H1 (cell line): Measurements from ENCODE around the gene TFF1. TPM values are rescaled to one million over a fixed set of nuclear protein-coding genes. Genes with fewer than 3 reads are reported as not detected.

Experiments
- ATF3 ChIP-seq: IDR thresholded peaks from 2 replicates; pipeline ENCODE4 v1.6.1; 2011; ENCODE audit warnings: low read depth, mild to moderate bottlenecking, low read length; ENCODE audit not compliant: insufficient read depth
- CHD7 ChIP-seq: fragments of 300-600 bp; sonication (generic); IDR thresholded peaks from 2 replicates; pipeline ENCODE4 v1.7.1; 2012; ENCODE audit warnings: low read length, moderate library complexity, mild to moderate bottlenecking, inconsistent platforms; ENCODE audit not compliant: insufficient replicate concordance
- JUN ChIP-seq: IDR thresholded peaks from 2 replicates; pipeline ENCODE4 v1.6.1; 2011; ENCODE audit warnings: low read depth, mild to moderate bottlenecking, improper control_type of control experiment, low read length
- KDM5A ChIP-seq: fragments of 200-600 bp; IDR thresholded peaks from 2 replicates; pipeline ENCODE4 v1.7.1; 2012; ENCODE audit warnings: mild to moderate bottlenecking, low read length, inconsistent platforms, mixed read lengths
- MAX ChIP-seq: IDR thresholded peaks from 2 replicates; pipeline ENCODE4 v1.6.1; 2012; ENCODE audit warnings: inconsistent platforms
- POU5F1 ChIP-seq: IDR thresholded peaks from 2 replicates; pipeline ENCODE4 v1.6.1; 2011; ENCODE audit warnings: low read depth, mild to moderate bottlenecking, low read length, moderate library complexity
- RAD21 ChIP-seq, 2 experiments: IDR thresholded peaks in 1 of 2; conservative IDR thresholded peaks in 1 of 2; 2 replicates each; pipeline ENCODE4 v1.6.1; 2011; ENCODE audit warnings: low read depth in 2 of 2, low read length in 2 of 2, improper control_type of control experiment in 1 of 2, inconsistent platforms in 1 of 2, mild to moderate bottlenecking in 1 of 2, moderate library complexity in 1 of 2
- RNF2 ChIP-seq: fragments of 200-900, 300-1000 bp; sonication (generic); IDR thresholded peaks from 2 replicates; pipeline ENCODE4 v1.7.1; 2016; ENCODE audit warnings: borderline replicate concordance, low read depth, mild to moderate bottlenecking, antibody characterized with exemption, low read length; ENCODE audit not compliant: poor library complexity, severe bottlenecking; ENCODE audit errors: missing control alignments
- SIRT6 ChIP-seq: IDR thresholded peaks from one replicate; pipeline ENCODE4 v1.7.1; 2012; ENCODE audit warnings: low read length, inconsistent platforms
- SIX5 ChIP-seq: IDR thresholded peaks from 2 replicates; pipeline ENCODE4 v1.6.1; 2011; ENCODE audit warnings: mild to moderate bottlenecking, low read depth, low read length
- polyA plus RNA-seq, 7 experiments: library from polyadenylated mRNA; depleted of rRNA in 3 of 7; stranded (reverse) in 5 of 7; unstranded in 2 of 7; fragments of >200 nt in 5 of 7; fragments of 200-250 nt in 2 of 7; gene quantifications; 1 replicate in 5 of 7; 2 replicates in 1 of 7; 4 replicates in 1 of 7; pipeline versions ENCODE4 v1.2.1 to v1.2.3, GENCODE V29; 2011 to 2013; ENCODE audit warnings: missing spikeins in 2 of 7, mixed read lengths in 2 of 7
- total RNA-seq: library from RNA; stranded (reverse); fragmentation: NEBNext Ultra II Directional; extraction: Animal tissue kit (Norgen Biotek cat#: 25700); gene quantifications from 2 replicates; pipeline ENCODE4 v1.2.1, GENCODE V29; 2021

TFF1 gene
- total and polyA plus RNA-seq, 2 of the 8 experiments (the other 6 are each of a cell fraction or from before 2014, with no cell fraction given) = not detected

- TF ChIP-seq CHD7 (no peak), RAD21 (IDR thresholded peaks at IDR 0.05 in 1 of 2, conservative IDR thresholded peaks at IDR 0.05 in 1 of 2; ENCODE audit: low read depth in 2 of 2, low read length in 2 of 2) (no peak), RNF2 (no peak), ATF3 (no peak), SIRT6 (no peak), KDM5A (no peak), POU5F1 (no peak), SIX5 (no peak), MAX (no peak), JUN (no peak)
These were observed 46.2 kb upstream of the TFF1 start (continued) for GRCh38 chr21:42412636-42412933.
